Neural crest cell (in vitro differentiated cells): Measurements from ENCODE around the gene ISL1. TPM values are rescaled to one million over a fixed set of nuclear protein-coding genes. Genes with fewer than 3 reads are reported as not detected.

Experiments
- DNase-seq: peaks from one replicate; pipeline ENCODE4 v3.0.0; 2021; ENCODE audit warnings: low read depth, mixed read lengths, low spot score
- H3K27ac Mint-ChIP-seq: one replicate; pipeline ENCODE4 v1.8.0; 2021; ENCODE audit warnings: mild to moderate bottlenecking, mixed read lengths; ENCODE audit not compliant: unreplicated experiment
- H3K27me3 Mint-ChIP-seq: 2 replicates; pipeline ENCODE4 v1.8.0; 2021; ENCODE audit warnings: low read depth, mild to moderate bottlenecking, mixed read lengths
- H3K36me3 Mint-ChIP-seq: 2 replicates; pipeline ENCODE4 v1.8.0; 2021; ENCODE audit warnings: low read depth, mild to moderate bottlenecking, mixed read lengths
- H3K4me1 Mint-ChIP-seq: 2 replicates; pipeline ENCODE4 v1.8.0; 2021; ENCODE audit warnings: mixed read lengths
- H3K4me3 Mint-ChIP-seq: one replicate; pipeline ENCODE4 v1.8.0; 2021; ENCODE audit warnings: mild to moderate bottlenecking, mixed read lengths
- H3K9me3 Mint-ChIP-seq: 2 replicates; pipeline ENCODE4 v1.8.0; 2021; ENCODE audit warnings: mixed read lengths
- total RNA-seq: library from RNA; stranded (reverse); gene quantifications from 2 replicates; pipeline ENCODE4 v1.2.1, GENCODE V29; 2021
- TF ChIP-seq, protein P1 (sequence below): fragments of 200-600 bp; sonication (generic); conservative IDR thresholded peaks from 2 replicates; pipeline ENCODE4 v1.5.0; 2021; ENCODE audit warnings: antibody characterized with exemption, mild to moderate bottlenecking

Gene ISL1
- total RNA-seq, 1 donor from 2014 or later: 9.4 TPM

- H3K27me3 Mint-ChIP-seq: peaks cover 98% of the 10 kb centered on the region
- no peaks in the 10 kb centered on the region for H3K9me3 Mint-ChIP-seq
- TF ChIP-seq, protein P1, sequence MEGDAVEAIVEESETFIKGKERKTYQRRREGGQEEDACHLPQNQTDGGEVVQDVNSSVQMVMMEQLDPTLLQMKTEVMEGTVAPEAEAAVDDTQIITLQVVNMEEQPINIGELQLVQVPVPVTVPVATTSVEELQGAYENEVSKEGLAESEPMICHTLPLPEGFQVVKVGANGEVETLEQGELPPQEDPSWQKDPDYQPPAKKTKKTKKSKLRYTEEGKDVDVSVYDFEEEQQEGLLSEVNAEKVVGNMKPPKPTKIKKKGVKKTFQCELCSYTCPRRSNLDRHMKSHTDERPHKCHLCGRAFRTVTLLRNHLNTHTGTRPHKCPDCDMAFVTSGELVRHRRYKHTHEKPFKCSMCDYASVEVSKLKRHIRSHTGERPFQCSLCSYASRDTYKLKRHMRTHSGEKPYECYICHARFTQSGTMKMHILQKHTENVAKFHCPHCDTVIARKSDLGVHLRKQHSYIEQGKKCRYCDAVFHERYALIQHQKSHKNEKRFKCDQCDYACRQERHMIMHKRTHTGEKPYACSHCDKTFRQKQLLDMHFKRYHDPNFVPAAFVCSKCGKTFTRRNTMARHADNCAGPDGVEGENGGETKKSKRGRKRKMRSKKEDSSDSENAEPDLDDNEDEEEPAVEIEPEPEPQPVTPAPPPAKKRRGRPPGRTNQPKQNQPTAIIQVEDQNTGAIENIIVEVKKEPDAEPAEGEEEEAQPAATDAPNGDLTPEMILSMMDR: no peak
- peak overlapping the region; percentile 54 for H3K4me3 Mint-ChIP-seq
- no peaks in the 10 kb centered on the region for H3K36me3 Mint-ChIP-seq
- peaks cover 7% of the 10 kb centered on the region for H3K4me1 Mint-ChIP-seq
- no peak overlapping the region for H3K27ac Mint-ChIP-seq
- no peak for DNase-seq
These were observed 15.8 kb downstream of the ISL1 start for GRCh38 chr5:51398875-51399642.

DNA sequence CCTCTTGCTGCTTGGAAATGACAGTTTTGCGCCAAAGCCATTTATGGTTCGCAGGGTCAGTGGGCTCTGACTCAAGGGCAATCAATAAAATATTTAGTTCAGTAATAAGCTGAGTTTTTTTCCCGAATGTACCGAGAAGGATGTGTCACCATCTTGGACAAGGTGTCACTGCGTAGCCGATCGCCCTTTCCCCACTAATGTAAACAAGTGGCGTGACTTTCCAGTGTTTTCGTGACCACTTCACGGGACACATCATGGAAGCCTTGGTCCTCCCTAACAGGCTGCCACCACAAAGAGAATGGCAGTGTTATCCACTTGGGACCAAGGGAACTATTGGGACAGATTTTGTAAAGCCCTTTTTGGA lies 16.4 kb downstream of the ISL1 start:
- Mint-ChIP-seq H3K36me3 (no peaks in the 10 kb centered on the region), H3K27me3 (peaks cover 98% of the 10 kb centered on the region), H3K9me3 (no peaks in the 10 kb centered on the region), H3K27ac (no peak overlapping the region), H3K4me1 (peaks cover 7% of the 10 kb centered on the region), H3K4me3 (peak overlapping the region; percentile 54)
- DNase-seq: no peak
- TF ChIP-seq, protein P1: no peak

DNA sequence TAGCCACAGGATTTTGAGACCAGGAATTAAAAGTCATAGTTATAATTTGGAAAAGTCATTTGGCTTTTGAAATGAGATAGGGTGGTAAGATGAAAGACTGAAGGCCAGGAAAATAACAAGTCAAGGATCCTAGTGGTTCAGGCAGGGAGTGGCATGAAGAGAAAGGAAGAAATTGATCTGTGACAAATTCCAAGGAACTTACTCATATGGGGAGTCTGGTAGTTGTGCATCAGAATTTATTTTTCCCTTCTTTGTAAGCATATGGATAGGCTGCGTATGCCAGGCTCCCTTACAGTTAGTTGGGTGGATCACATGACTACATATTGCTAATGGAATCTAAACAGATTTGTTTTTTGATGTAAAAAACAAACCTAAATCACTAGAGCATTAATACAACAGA lies 21.0 kb downstream of the ISL1 start:
- no peaks in the 10 kb centered on the region for H3K9me3 Mint-ChIP-seq
- no peaks in the 10 kb centered on the region for H3K36me3 Mint-ChIP-seq
- TF ChIP-seq, protein P1: no peak
- no peak overlapping the region for H3K27ac Mint-ChIP-seq
- no peak for DNase-seq
- H3K27me3 Mint-ChIP-seq: peaks cover 89% of the 10 kb centered on the region
- H3K4me3 Mint-ChIP-seq: no peak overlapping the region
- H3K4me1 Mint-ChIP-seq: peaks cover 5% of the 10 kb centered on the region

DNA sequence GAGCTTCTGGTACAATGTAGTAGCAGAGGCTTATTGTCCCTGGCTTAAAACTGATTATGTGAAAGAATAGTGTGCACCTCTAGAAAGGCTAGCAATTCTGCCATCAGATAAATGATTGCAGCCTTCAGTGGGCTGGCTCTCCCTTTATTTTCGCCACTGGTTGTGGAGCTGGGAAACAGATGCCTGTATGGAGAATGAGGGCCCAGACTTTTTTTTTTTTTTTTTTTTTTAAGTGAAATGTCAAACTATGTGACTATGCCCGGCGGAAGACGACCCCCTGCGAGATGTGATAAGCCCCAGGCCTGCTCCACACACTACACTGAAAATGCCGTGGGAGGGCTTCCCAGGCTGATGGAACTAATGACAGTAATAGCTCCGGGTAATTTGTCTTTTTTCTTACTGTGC lies 28.7 kb downstream of the ISL1 start:
- Mint-ChIP-seq H3K9me3 (no peaks in the 10 kb centered on the region), H3K4me1 (peaks cover 6% of the 10 kb centered on the region), H3K27ac (no peak overlapping the region), H3K4me3 (no peak overlapping the region), H3K36me3 (no peaks in the 10 kb centered on the region), H3K27me3 (peaks cover 64% of the 10 kb centered on the region)
- DNase-seq: no peak
- TF ChIP-seq, protein P1: no peak

DNA sequence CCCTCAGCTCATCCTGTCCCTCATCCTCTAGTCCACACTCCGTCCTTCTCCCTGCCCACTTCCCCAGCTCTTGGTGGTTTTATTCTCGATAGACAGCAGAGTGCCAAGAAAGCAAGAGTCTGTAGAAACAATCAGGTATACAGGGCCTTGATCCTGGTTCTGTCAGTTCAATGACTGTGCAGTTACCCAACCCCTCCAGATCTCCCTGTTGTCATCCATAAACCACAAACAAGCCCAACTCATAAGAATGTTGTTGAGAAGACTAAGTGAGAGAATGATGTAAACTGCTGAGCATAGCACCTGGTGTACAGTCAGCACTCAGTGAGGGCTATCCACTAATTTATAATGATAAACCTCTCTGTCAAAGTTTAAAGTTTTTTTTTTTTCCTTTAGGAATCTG lies 31.3 kb downstream of the ISL1 start:
- Mint-ChIP-seq H3K36me3 (no peaks in the 10 kb centered on the region), H3K4me1 (peaks cover 12% of the 10 kb centered on the region), H3K9me3 (no peaks in the 10 kb centered on the region), H3K27ac (no peak overlapping the region), H3K27me3 (peaks cover 67% of the 10 kb centered on the region), H3K4me3 (no peak overlapping the region)
- no peak for DNase-seq
- TF ChIP-seq, protein P1: no peak
